Stimulated activated CD4-positive, alpha-beta T cell treated with anti-CD3 and anti-CD28 coated beads, Interleukin-12 subunit alpha, Interleukin-12 subunit beta, amount 100 ng/mL, for 48 hours (primary cell): ENCODE measurements around the gene MRPS27.
"Not testable (repeated sequence)": the region's sequence is repeated elsewhere in the genome, so short reads cannot be mapped to it uniquely, and the experiment has no call there.

ENCODE experiments used
- DNase-seq, 3 donors: peaks; one replicate each; pipeline ENCODE4 v3.0.0-alpha.2; 2020; ENCODE audit warnings: low read depth in 2 of 3, low spot score in 1 of 3

Gene MRPS27

GRCh38 chr5:72172786-72173185 lies 147.3 kb downstream of the MRPS27 start:
- DNase-seq = no peak

DNA sequence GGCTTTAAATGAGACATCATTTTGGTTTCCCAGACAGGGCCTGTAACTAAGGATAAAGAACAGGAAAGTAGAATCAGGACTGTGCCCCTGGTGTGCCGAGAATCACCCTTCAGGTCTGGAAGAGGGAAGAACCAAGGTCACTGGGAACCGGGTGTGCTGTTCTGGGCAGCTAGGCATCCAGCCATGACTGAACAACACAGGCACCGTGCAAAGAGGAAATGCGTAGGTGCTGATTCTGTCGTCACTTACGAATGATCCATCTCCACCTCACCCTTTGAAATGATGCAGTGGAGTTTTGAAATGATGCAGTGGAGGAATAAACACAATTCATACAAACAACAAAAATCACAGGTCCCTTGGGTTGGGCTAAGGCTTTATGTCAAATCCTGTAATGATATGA lies 148.4 kb downstream of the MRPS27 start:
- DNase-seq = peak in 2 of 3 donors; percentile 10 to 19

DNA sequence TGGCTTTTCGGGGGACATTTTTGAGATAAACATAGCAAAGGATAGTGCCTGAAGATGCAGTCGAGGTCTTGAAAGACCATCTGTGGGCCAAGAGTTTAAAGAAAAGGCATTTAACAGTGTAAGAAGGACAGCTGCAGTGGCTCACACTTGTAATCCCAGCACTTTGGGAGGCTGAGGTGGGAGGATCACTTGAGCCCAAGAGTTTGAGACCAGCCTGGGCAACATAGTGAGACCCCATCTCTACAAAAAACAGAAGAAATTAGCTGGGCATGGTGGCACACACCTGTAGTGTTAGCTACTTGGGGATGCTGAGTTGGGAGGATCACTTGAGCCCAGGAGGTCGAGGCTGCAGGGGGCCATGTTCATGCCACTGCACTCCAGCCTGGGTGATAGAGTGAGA lies 148.9 kb downstream of the MRPS27 start:
- not testable (repeated sequence) for DNase-seq

DNA sequence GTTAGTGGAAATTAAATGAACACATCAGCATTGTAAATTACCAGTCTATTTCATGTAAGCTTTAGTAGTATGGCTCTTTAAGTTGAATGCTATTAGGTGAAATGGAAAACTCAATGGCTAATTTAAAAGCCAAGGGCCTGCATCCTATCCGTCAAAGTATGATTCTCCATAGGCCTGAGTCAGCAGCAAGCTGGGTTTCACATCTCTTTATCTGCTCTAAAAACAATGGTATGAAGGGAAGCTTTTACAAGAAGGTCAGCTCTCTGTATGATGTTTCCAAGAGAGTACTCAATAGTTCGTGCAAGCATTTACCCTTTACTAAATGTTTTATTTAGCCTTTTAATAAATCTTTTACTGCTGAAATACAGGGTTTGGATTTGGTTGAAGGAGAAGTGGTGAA lies 149.9 kb downstream of the MRPS27 start:
- DNase-seq = no peak
